Measurements from ENCODE around the gene PXDN.
"Not testable (repeated sequence)": the region's sequence is repeated elsewhere in the genome, so short reads cannot be mapped to it uniquely, and the experiment has no call there.

The PXDN gene

DNA sequence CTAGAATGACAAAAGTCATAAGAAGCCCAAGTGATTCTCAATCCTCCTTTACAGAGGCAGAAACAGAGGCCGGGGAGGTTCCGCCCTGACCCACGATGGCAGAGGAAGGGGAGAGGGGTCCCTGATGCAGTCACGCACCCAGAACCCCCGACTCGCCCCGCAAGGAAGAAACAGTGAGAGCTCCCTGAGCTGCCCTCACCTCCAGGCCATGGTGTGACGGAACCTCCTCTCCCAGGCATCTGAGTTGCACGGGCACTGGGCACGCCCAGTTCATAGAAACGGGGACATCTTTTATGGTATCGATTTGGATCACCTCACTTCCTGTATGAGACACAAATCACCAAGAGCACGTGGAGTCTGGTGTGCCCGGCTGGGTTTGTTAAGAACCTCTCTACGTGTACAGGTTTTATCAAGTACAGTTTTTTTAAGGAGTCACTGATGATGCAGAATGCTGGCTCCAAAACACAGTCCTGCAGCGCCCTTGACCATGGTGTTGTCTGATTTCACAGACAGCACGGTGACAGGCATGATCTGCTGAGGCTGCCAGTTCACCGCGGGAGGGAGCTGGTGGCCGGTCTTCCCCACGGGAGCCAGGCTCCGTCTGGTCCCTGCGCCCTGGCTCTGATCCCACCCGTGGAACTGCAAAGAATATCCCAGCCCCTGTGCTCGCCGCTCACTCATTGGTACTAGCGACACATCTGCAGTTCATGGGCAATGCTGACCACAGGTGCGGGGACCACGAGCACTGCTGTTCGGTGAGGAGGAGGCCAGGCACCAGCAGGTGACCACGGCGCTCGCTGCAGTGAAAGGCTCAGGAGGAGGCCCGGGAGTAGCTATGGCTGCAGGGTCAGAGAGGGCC lies 35.6 kb downstream of the PXDN start:
- DNase-seq (ENCODE audit: low read depth): no peak
- no peak for TF ChIP-seq CTCF (IDR thresholded peaks at IDR 0.05; ENCODE audit: control insufficient read depth, extremely low read depth, insufficient read depth)
- H3K4me3 ChIP-seq (ENCODE audit: low read depth, low read length): no peak overlapping the region

GRCh38 chr2:1707771-1708418 lies 36.4 kb downstream of the PXDN start:
- H3K4me3 ChIP-seq (ENCODE audit: low read depth, low read length): no peak overlapping the region
- DNase-seq (ENCODE audit: low read depth): no peak

DNA sequence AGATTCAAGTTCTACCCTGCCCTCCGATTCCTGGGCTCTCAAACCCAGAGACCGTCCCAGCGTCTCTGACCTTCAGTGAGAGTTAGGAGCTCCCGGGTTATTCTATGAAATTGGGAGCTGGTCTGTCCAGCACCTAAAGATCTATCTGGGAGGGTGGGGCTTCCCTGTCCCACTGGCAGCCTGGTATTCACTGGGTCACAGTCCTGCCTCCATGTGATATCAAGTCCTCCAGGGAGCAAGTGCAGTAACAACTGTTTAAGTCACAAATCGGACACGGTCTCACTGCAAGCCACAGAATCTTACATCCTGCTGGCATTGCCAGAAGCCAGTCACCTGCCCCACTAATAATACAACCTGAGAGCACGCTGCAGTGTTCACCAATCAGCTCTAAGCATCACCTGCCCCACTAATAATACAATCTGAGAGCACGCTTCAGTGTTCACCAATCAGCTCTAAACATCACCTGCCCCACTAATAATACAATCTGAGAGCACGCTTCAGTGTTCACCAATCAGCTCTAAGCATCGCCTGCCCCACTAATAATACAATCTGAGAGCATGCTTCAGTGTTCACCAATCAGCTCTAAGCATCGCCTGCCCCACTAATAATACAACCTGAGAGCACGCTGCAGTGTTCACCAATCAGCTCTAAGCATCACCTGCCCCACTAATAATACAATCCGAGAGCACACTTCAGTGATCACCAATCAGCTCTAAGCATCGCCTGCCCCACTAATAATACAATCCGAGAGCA lies 38.0 kb downstream of the PXDN start:
- H3K4me3 ChIP-seq (ENCODE audit: low read depth, low read length); DNase-seq (ENCODE audit: low read depth): not testable (repeated sequence)

More at GRCh38 chr2:1707771-1708418, 36.4 kb downstream of the PXDN start:
- TF ChIP-seq CTCF (IDR thresholded peaks at IDR 0.05; ENCODE audit: control insufficient read depth, extremely low read depth, insufficient read depth): no peak

DNA sequence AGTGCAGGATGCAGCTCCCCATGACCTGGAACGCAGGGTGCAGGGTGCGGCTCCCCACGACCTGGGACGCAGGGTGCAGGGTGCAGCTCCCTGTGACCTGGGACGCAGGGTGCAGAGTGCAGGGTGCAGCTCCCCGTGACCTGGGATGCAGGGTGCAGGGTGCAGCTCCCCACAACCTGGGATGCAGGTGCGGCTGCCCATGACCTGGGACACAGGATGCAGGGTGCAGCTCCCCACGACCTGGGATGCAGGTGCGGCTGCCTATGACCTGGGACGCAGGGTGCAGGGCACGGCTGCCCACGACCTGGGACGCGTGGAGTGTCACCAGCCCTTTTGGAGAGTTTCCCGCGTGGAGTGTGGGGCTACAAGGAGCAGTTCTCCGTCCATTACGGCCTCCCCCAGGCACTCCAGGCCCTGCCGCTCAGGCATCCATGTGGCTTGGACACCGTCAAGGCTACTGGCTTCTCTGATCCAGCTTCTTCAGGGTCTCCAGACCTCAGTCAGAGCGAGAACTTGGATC lies 38.7 kb downstream of the PXDN start:
- no peak overlapping the region for H3K4me3 ChIP-seq (ENCODE audit: low read depth, low read length)
- no peak for TF ChIP-seq CTCF (IDR thresholded peaks at IDR 0.05; ENCODE audit: control insufficient read depth, extremely low read depth, insufficient read depth)
- DNase-seq (ENCODE audit: low read depth): no peak

GRCh38 chr2:1704631-1705556 lies 39.4 kb downstream of the PXDN start:
- TF ChIP-seq CTCF (IDR thresholded peaks at IDR 0.05; ENCODE audit: control insufficient read depth, extremely low read depth, insufficient read depth): no peak
- no peak for DNase-seq (ENCODE audit: low read depth)

DNA sequence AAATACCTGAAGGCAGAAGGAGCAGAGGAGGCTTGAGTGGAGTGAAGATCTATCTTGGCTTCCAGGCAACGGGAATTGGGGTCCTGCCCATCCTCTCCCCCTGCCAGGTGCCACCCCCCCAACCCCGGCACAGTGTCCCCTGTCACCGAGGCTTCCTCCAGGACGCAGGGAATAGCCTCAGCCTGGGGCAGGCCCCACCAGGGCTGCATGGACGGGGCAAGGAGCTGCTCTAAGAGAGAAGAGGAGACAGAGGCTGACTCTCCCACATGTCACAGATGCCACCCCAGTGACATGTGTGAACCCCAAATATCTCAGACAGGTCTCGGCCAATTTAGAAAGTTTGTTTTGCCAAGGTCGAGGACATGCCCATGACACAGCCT lies 42.1 kb downstream of the PXDN start:
- H3K4me3 ChIP-seq (ENCODE audit: low read depth, low read length): no peak overlapping the region
- TF ChIP-seq CTCF (IDR thresholded peaks at IDR 0.05; ENCODE audit: control insufficient read depth, extremely low read depth, insufficient read depth): no peak
- no peak for DNase-seq (ENCODE audit: low read depth)

More at GRCh38 chr2:1704631-1705556, 39.4 kb downstream of the PXDN start:
- H3K4me3 ChIP-seq (ENCODE audit: low read depth, low read length): no peak overlapping the region
